ENCODE results near the gene HS6ST1.
A peak's percentile ranks its signal among the peaks of the same experiment; 100 is the strongest.

Gene HS6ST1

GRCh38 chr2:128311216-128311754, 7.4 kb downstream of the HS6ST1 start:
- FAIRE-seq, result no peak
- DNase-seq (ENCODE audit: low spot score), result no peak

DNA sequence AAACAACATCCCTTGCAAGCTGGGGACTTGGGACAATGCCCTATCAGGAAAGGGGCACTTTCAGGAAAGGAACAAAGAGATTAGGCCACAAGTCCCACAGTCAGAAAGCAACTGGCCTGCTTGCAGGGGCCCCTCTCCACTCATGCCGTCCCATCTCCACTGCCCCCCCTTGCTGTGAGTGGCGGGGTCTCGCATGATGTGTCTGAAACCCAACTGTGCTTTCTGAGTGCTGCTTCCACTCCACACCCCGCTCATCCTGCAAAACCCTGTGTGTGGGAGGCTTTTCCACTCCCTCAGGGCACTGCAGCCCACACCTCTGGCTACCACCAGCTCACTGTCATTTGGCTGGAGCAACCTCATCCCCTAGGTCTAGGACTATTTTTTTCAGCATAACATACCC, 7.9 kb downstream of the HS6ST1 start:
- DNase-seq (ENCODE audit: low spot score), result no peak
- no peak for FAIRE-seq

DNA sequence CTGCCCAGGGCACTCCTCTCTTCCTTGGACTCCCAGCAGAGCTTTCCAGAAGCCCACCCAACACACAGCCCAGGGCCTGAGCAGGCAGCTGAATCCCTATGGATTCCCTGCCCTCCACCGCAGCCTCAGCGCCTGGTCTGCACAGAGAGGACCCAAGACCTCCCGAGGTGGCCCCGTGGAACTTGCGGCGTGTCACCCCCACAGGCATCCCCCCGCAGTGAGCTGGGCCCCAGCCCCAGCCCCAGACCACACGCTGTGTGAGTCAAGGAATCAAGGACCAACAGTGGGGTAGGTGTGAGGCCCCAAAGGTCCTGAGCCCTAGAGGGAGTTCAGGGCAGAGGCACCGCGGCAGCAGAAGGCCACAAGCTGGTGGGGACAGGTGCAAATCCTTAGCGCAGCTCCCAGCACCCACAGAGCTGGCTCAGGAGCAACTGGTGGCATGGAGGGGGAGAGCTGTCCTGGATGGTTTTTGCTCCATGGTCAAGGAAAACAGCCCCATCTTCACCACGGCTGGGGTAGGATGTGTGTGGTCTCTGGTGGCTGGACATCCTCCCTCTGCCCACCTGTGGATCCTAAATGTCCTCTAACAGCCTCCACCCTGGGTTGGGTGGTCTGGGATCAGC, 8.5 kb downstream of the HS6ST1 start:
- FAIRE-seq (no peak), DNase-seq (ENCODE audit: low spot score) (no peak)

DNA sequence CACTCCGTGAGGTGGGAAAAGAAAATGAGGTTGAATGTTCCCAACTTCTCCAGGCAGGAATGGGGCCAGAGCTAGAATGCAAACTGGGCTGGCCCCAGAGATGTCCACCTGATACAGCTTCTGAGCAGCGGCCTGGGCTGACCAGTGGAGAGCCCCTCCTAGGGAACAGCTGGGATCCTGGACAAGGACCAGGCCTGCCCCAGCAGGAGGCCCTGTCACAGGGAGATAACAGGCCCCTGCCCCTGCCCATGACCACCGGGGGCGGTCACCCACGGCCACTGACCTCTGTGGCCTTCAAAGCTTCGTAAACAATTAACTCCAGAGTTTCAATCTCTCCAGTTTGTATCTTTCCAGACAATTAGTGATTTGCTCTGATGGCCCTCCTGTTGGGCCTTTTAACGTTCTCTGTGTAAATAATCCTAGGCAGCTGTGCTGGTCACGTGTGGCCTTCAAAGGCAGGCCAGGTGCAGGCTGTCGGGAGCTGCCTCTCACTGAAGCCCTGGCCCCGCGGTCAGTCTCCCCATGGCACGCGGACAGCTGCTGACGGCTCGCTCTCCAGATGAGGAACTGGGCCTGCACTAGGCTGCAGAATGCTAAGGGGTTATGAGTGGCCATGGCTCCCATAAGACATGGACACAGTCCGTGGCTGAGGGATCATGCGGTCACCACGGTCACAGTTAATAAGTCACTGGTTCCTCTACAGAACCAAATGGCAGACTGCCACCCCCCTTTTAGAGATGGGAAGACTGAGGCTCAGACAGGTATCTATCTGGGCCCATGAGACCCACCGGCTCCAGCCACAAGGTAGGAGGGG, 9.2 kb downstream of the HS6ST1 start:
- DNase-seq (ENCODE audit: low spot score) (no peak), FAIRE-seq (no peak)

DNA sequence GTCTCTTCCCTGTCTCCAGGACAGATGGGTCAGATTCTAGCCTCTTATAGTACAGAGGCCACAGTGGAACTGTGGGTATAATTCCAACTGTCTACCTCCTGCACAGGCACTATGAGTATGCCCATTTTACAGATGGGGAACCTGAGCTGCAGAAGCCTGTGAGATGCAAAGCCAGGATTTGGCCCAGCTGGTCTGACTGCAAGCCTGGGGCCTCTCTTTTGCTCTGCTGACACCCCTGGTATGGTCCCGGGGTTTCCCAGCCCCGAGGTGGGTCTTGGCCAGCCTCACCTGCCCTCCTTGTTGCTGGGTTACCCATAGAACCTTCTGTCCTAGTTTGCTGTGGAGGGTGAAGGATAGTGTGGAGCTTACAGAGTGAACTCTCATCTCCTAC, 9.8 kb downstream of the HS6ST1 start:
- no peak for FAIRE-seq
- DNase-seq (ENCODE audit: low spot score), result no peak

- DNase-seq (ENCODE audit: low spot score), result no peak
- no peak for FAIRE-seq
These were observed 10.4 kb downstream of the HS6ST1 start for GRCh38 chr2:128308284-128308731.

DNA sequence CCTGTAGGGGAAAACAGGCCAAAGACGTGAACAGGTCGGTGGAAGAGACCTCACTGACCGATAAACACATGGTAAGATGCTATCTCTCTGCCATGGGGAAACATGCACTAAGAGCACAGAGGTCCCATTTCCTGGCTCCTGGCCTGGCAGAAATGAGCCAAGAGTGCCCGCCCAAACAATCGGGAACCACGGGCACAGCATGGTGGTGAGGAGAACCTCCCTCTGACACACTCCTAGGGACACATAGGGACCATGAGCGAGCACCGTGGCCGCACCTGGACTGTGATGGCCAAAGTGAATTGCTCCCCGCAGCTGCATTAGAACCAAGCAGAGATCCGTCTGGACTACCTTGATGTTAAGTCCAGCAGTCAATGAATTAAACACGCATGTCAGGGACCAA, 11.1 kb downstream of the HS6ST1 start:
- no peak for FAIRE-seq
- no peak for DNase-seq (ENCODE audit: low spot score)

- FAIRE-seq (no peak), DNase-seq (ENCODE audit: low spot score) (no peak)
These were observed 11.7 kb downstream of the HS6ST1 start for GRCh38 chr2:128306931-128307460.

GRCh38 chr2:128306081-128306930, 12.4 kb downstream of the HS6ST1 start:
- DNase-seq (ENCODE audit: low spot score), result peak; percentile 35

GRCh38 chr2:128305555-128306080, 13.1 kb downstream of the HS6ST1 start:
- DNase-seq (ENCODE audit: low spot score) (no peak), FAIRE-seq (no peak)

More at GRCh38 chr2:128306081-128306930, 12.4 kb downstream of the HS6ST1 start:
- no peak for FAIRE-seq

DNA sequence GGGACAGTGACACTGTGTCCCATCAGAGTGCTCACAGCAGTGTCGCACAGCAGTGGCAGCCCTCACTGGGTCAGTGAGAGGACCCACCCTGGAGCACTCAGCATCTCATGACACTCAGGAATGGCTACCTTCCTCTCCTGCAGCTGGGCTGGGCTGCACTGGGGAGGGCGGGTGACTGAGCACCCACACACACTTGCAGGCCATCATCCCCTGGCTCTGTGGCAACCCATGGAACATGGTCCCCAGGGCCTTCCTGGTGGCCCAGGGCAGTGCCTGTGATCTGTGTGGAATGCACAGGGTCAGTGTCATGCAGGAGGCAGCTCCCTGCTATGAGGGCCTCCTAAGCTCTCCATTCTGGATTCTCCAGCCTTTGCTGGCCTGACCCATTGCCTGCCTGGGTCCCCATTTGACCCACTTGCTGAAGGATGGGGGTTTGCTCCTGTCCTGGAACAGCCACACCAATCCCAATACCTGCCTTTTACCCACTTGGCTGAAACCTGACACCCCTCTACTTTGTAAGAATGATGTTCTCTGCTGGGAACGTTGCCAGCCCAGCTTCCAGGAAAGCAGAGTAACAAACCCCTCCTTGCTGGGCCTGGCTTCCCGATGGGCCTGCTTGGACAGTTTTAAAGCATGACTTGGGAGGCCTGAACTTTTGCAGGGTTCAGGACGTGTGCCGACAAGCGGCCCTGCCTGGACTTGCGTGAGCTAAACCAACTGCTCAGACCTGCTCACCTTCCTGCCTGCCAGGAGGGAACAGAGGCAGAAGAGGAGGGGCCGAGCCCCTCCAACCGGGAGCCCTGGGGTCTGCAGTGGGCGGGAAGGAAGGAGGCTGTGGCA, 13.7 kb downstream of the HS6ST1 start:
- DNase-seq (ENCODE audit: low spot score), result peak; percentile 20

GRCh38 chr2:128304330-128304714, 14.3 kb downstream of the HS6ST1 start:
- DNase-seq (ENCODE audit: low spot score) (no peak), FAIRE-seq (no peak)

More for the DNA sequence above, 13.7 kb downstream of the HS6ST1 start:
- peak; percentile 39 for FAIRE-seq

GRCh38 chr2:128303911-128304310, 14.8 kb downstream of the HS6ST1 start:
- FAIRE-seq (no peak), DNase-seq (ENCODE audit: low spot score) (no peak)

DNA sequence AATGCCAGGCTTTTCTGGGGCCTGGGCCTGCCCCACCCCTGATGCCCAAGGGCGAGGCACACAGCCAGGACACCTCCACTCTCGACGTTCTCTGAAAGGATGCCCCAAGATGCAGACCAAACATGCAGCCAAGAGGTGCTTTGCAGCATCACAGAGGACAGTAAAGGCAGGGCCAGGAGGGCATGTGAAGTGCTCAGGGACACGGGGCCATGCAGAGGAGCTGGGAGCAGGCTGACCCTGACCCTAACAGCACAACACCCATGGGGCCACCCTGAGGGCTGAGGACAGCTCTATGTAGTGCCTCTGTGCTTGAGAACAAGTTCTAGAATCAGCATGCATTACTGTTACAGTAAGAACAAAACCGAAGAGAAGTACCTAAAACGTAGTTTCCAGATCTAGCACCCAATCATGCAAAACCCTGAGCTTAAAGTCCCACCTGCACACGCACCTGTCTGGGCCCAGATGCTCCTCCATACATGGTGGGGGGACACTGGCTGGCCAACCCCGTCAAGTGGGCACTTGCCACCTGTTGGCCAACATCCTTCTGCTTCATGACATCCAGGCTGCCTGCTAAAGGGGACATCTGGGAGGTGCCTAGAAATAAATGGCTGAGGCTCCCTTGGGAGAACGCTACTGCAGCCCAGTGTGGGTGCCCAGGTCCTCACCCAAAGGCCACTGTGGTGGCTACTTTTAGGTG, 15.4 kb downstream of the HS6ST1 start:
- FAIRE-seq (no peak), DNase-seq (ENCODE audit: low spot score) (no peak)

DNA sequence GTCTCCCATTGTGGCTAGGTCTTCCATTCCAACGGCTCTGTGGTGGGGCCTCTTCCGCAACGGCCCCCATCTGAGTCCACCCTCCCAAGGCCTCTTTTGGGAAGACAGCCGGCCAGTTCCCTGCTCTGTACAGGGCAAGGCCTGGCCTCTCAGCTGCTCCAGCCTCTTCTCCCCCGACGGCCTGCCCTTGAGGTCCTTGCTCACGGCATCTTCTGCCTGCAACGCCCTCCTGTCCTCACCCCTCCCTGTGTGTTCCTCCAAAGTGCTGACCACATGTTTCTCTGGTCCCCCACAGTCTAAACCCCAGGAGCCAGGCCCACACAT, 16.0 kb downstream of the HS6ST1 start:
- FAIRE-seq, result no peak
- no peak for DNase-seq (ENCODE audit: low spot score)

DNA sequence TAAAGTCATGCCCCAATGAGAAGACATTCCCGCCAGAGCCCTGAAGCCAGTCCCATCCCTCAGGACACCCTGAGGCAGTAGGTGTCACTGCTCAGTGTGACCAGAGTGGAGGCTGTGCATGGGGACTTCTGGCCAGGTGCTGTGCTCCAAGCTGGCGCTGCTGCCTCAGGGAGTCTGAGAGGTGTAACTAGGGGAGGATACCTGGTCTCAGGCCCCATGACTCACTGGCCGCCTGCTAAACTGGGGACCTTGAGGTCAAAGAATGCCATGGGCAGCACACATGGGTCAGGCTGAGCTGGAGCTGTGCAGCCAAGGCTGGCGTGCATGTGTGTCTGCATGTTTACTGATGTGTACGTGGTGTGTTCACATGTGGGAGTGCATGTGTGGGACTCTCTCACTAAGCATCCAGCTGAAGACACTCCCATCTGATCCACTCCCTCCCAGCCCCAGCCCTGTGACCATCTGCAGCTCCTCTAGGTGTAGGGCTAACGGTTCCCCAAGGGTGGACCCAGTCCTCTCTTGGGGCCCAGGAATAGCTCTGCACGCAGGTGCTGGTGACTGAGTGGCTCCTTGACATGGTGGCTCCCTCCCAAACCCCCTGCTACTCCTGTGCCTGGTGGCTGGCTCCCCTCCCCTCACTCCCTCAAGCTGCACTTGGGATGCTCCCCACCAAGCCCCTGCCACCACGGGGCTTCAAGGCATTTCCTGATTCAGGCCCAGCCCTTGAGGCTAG, 16.5 kb downstream of the HS6ST1 start:
- FAIRE-seq (no peak), DNase-seq (ENCODE audit: low spot score) (no peak)

DNA sequence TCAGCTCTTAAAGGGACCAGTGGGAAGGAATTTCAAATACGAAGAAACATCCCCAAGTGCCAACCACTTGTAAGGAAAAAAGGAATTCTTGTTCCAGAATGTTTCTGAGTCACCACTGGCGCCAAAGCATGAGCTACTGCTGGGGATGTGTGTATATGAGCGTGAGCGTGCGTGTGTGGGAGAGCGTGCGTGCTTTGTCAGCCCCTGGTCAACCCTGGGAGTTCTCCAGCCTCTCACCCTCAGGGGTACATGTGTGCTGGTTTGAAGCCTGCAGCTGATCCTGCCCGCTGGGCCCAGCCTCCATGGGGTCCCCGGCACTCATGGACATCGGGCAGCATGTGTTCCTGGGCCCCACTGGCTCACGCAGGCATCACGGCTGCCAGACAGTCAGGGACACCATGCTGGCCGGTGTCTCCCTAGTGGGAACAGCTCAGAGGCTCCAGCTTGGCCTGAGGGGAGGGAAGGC, 17.1 kb downstream of the HS6ST1 start:
- DNase-seq (ENCODE audit: low spot score) (peak; percentile 41), FAIRE-seq (no peak)

DNA sequence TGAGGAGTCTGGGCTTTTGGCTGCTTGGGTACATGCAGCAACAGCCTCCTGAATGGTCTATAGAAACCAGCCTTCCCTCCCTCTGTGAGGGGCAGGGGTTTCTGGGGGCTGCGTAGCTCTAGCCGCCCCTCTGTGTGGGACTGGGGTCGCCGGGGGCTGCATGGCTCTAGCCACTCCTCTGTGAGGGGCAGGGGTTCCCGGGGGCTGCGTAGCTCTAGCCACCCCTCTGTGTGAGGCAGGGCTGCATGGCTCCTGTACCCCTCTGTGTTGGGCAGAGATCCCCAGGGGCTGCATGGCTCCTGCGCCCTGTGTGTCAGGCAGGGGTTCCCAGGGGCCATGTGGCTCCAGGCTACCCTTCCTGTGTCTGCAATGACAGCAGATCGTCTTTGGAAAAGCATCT, 17.6 kb downstream of the HS6ST1 start:
- FAIRE-seq (no peak), DNase-seq (ENCODE audit: low spot score) (no peak)

Measured in RCC 7860 (cell line).